ENCODE measurements around the gene DELE1.

DELE1 gene, protein sequence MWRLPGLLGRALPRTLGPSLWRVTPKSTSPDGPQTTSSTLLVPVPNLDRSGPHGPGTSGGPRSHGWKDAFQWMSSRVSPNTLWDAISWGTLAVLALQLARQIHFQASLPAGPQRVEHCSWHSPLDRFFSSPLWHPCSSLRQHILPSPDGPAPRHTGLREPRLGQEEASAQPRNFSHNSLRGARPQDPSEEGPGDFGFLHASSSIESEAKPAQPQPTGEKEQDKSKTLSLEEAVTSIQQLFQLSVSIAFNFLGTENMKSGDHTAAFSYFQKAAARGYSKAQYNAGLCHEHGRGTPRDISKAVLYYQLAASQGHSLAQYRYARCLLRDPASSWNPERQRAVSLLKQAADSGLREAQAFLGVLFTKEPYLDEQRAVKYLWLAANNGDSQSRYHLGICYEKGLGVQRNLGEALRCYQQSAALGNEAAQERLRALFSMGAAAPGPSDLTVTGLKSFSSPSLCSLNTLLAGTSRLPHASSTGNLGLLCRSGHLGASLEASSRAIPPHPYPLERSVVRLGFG

DNA sequence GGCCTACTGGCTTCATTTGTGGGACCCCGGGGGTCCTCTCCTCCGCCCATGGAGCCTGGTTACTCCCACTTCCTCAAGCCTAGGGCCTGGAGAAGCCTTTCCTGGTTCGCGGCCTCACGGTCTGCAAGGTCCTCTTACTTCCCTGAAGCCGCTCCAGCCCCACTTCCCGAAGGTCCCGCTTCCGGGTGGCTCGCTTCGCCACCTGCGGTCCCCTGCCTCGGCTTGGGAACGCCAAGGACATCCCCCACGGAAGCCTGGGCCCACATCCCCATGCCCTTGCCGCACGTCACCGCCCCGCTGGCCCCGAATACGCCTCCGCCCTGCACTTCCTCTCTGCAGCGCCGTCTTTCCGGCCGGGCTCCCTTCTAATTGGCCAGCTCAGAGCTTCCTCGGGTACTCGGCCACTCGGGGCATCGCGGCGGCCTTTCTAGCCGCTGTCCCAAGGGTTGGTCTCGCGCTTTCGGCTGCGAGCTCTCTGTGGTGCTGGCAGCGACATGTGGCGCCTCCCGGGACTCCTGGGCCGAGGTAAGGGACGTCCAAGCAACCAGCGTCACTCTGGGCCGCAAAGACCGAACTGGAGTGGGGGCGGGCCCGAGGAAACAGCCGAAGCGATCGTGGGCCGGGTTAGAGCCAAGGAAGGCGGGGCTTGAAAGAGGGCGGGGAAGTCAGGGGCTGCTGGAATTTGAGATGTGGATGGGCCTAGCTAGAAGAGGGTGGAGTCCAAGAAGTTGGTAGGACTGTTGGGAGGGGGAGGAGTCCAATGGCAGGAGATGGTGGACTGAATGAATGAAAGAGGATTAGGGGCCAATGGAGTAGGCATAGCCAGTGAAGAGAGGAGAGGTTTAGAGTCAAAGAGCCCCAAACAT, at the start of gene DELE1:
Gene DELE1 (plus strand): TSS at position 424 of the 866 bp plus-strand sequence. CDS start 71 bp downstream, at position 495.
- DNase-seq (ENCODE audit: low read depth), result peak; percentile 90

DNA sequence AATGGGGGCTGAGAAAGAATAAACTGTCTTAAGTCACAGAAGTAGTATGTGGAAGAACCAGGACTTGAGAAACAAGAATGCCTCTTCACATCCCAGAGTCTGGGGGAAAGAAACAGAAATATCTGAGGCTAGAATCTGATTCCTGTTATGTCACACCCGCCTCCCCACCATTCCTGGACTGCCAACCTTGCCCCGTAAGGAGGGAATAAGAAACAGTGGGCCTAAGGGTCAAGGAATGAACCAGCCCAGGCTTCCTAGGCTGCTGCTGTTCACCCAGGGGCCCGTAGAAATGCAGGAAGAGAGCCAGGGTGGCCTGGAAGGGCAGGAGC, 49.8 kb upstream of the DELE1 start:
- DNase-seq (ENCODE audit: low read depth), result no peak

DNA sequence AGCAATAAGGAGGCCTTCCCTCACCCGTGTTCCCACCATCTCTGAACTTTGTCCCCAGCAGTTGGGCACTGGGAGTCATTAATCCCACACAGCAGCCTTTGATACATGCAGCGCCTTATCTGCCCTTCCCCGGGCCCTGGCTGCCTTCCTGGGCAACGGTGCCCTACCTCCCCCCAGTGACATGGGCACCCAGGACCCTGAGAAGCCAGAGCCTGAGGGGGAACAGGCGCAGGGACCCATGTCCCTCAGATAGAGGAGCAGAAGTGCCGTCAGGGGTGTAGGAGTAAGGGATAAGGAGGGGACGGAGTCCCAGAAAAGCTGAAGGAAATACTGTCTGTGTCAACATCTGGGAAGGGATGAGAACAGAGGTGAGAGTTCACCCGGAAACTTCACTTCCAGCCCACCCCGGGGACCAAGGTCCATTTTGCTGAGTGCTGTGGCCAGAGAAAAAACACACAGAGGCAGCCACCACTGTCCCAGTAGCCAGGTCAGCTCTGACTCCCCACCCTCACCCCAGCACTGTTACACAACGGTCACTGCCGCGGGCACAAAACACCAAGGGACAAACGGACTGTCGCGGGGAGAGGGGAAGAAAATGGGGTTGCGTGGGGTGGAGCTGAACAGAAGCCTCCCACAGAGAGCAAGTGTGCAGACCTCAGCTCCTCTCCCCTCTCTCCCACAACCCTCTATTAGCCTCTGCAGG, 49.3 kb upstream of the DELE1 start:
- DNase-seq (ENCODE audit: low read depth), result no peak

DNA sequence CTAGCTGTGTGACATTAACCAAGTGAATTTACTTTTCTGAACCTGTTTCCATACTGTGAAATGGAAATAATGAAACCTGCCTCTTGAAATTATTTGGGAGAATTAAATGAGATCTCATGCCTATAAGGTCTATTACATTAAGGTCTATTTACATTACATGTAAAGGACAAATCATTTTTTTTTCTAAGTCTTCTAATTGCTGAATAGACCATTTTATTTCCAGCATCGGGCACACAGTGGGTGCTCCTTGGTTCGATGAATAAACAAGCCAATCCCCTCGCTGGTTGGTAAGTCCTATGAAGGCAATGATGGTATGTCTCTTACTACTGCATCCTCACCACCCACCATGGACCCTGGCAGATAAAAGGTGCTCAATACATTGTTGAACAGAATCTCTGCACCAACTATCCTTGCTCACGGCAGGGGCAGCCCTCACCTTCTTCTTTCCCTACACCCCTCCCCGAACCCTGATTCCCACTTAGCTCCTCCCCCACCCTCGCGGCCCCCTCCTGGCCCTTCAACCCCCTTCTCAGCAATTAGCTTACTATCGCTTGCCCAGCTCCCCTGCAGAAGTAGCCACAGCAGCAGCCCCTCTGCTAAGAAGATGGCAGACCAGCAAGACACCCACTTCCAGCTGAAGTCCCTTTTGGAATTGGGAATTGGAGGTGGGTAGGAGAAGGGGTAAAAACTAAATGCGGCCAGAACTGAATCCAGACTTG, 48.5 kb upstream of the DELE1 start:
- DNase-seq (ENCODE audit: low read depth), result no peak

DNA sequence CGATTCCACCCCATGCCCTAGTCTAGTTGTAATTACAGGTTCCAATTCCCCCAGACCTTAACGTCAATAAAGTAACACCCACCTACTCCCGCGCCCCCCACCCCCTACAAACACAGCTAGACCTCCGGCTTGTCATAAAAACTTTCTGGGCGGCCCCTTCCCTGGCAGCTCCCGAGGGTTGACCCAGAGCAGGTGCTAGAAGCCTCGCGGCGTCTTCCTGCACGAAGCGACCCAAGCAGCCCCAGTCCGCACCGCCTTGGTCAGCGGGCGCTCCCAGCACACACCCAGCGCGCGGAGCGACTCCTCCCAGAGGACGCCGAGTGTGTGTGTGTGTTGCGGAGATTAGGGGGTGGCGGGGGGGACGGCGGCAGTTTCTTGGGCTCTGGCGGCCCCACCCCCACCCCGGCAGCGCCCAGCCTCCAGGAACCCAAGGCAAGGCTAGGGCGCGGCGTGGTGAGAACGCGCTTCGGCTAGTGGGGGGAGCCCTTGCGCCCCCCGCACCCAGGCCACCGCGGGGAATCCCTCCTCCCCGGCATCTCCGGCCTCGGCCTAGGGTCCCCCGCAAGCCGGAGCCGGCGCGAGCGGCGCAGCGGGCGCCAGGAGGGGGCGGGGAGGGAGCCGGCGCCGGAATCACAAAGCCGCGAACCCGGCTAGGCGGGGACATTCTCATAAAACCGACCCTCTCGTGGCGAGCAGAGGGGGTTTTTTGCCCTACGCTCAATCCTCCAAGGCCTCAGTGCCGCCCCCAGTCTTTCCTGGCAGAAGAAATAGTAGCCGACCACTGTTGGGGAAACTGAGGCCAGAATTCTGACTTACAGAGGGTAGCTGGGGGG, 47.7 kb upstream of the DELE1 start:
- no peak for DNase-seq (ENCODE audit: low read depth)

DNA sequence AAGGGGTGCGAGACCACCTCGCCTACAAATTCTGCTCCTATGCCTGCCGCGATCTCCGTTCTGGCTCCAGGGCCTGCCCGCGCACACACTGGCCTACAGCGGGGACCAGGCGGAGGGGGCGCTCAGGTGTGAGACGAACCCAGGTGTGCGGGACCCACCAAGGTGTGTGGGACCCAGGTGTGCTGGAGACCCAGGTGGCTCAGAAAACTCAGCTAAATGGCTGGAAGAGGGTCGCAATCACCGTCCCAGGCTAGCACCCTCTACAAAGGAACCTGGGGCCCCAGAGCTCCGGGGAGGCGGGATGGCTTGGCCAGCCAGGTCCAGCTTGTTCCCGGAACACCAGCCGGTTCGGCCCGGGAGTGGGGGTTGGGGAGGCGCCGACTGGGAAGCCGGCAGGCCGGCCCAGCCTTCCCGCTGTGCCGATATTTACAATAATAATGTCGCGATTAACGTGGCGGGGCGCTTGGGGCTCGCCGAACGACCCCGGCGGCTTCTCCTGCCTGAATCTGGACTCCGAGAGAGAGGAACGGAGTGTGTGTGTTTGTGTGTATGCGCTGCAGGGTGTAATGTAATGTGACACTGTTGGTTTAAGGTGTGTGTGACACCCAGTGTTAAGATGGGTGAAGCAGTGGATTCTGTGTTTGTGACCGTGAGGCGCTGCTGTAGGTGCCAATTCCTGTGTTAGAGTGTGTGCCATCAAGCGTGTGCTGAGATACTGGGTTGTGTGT, 46.9 kb upstream of the DELE1 start:
- no peak for DNase-seq (ENCODE audit: low read depth)

DNA sequence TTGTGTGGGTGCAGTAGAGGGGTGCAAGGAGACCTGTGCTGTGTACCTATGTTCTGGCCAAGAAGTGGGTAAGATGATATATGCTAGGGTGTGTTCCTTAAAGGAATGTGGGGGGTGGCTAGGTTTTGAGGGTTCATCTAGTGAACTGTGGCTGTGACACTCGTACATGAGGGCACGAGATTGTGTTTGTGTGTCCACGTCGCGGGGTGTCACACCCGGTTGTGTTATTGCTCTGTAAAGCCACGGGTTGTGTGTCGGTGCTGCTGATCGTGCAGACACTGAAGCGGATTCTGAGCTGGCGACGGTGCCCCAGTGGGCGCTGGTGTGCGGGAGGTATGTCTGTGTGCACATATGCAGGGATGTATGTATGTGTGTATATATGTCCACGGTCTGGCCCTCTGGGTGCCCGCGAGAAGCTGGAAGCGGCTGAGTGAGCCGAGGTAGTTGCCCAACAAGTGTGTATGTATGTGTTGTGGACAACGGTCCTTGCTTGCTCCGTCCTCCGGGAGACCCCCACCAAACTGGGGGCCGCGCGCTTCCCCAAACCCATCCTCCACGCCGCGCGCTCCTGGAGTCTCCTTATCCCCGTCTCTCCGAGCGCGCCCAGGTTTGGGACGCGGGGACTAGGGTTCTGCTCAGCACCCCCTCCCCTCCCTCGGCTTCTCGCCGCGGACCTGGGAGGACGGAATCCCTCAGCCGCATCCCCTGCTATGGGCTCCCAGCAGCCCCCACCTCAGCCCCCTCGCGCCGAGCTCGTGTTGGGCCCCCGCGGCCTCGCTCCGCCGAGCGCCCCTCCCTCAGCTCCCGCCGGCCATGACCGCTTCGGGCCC, 46.1 kb upstream of the DELE1 start:
- DNase-seq (ENCODE audit: low read depth), result no peak

DNA sequence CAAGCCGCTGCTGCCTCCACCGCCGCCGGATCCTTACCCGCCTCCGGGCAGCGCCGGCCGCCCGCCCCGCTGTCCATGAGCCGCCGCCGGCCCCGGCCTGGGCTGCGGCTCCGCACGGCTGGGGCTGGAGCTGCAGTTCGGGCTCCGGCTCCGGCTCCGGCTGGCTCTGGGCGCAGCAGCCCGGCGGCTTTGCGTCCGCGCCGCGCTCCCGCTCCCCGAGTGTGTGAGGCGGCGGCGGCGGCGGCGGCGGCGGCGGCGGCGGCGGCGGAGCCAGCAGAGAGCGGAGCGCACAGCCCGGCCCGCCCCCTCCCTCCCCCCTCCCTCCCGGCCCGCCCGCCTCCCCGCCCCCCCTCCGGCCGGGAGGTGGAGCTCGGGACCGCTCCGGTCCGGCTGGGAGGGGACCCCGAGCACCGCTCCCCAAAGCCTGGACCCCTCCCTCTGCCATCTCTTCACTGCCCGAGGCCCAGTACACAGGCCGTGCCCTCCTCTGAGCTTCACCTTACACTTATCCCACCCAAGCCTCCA, 45.4 kb upstream of the DELE1 start, which contains the start of gene PCDH1:
Gene PCDH1 (minus strand): TSS at position 225 of the 525 bp plus-strand sequence. CDS start 148 bp downstream, at position 77.
- no peak for DNase-seq (ENCODE audit: low read depth)

DNA sequence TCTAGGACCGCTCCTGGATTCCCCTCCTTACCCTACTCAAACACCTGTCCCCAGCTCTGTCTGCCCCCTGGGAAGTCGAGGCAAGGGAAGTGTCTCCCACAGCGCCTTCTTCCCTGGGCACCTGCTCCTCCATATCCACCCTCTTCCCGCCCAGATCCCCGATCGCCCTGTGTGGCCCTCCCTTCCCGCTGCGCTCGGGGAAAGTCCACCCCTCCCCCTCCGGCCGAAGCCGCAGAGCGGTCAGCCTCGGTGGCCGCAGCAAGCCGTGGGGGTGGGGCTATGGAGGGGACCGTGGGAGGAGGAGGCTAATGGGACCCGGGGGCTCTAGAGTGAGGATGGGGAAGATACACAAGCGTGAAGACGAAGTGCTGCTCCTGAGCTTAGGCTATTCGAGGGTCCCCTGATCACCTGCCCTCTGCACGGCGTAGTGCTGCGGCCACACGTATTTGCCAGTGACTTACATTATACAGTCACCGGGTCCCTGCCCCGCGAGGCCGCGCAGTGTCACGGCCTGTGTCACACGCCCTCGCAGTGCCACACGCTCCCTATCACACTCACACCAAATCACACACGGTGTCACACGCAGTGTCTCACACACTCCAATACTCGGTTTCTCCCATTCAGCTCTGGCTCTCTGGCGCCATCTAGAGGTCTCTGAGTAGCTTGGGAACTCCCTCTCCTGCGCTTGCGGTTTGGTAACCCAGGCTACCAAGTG, 44.8 kb upstream of the DELE1 start:
- peak; percentile 85 for DNase-seq (ENCODE audit: low read depth)

DNA sequence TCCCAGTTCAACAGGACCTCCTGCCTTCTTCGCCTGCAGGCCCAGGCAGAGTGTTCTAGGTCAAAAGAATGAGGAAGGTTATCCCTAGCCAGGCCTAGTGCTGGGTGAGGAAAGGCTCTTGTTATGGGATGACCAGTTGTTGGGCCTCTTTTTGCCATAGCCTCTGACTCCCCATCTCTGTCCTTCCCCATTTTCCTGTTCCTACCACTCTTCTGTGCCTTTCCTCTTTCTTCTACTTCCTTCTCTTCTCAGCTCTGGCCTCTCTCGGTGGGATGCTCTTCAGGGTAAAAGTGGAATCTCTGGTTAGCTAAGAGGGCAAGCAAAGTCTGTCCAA, 44.3 kb upstream of the DELE1 start:
- DNase-seq (ENCODE audit: low read depth), result no peak

DNA sequence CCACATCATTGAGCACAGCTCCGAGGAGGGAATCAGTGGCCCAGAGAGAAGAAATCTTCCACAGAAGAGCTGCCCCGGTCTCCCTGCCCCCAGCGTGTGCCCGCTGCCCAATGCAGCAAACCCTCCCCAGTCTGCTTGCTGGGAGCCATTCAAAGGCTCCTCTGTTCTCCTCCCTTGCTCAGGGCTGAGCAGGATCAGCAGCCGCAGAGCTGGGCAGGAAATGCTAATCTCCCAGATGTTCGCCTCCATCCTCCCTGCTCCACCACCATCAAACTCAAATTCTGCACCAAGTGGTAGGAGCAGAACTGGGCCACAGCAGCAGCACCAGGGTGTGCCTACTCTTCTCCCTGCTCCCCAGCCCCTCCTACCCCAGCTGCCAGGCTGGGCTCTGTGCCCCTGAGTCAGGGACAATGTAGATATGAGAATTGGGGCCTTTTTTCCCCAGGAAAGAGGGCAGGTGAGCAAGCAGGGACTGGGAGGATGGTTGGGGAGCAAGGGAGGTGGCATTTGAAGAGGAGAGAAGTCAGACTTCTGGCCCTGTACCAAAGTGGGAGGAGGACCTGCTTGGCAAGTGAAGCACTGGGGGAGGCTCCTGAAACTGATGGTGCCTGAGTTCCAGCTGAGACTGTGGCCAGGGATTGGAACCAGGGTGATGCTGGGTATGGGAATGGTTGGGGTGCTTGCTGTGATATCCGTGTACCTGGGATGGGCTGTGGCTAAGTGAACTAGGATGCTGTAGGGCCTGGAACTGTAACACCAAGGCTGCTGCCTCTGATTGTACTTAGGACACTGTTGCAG, 43.5 kb upstream of the DELE1 start:
- DNase-seq (ENCODE audit: low read depth), result no peak

DNA sequence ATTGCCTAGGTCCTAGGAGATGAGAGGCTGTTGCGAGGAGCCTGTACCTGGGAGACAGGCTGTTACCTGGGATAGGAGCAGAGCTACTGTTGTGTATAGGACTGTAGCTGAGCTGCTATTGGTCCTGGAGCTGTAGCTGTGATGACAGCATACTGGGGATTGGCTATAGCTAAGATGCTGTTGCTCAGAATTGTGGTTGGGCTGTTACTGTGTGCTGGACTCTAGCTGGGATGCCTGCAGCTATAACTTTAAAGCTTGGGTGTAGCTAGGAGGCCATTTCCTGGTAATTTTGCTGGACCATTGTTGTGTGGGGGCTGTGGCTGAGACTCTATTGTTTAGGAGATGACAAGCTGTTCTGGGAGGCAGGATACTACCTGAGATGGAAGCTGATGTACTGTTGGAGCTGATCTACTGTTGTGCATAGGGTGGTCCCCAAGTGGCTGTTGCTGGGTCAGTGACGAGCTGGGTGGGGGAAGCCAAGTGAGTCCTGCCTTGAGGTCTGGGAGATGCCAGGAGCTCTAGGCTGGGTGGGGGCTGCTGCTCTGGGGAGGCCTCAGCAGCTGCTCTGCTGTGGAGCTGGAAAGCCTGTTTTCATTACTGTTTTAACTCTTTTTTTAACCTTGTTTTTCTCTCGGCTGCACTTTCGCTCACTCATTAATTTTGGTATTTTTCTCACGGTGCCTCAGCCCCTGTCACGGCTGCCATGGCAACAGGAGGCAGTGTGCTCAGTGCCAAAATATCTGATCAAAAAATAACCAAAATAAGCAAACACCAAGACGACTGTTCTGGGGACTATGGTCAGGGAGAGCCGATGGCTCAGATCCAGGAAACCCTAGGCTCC, 42.5 kb upstream of the DELE1 start:
- no peak for DNase-seq (ENCODE audit: low read depth)

DNA sequence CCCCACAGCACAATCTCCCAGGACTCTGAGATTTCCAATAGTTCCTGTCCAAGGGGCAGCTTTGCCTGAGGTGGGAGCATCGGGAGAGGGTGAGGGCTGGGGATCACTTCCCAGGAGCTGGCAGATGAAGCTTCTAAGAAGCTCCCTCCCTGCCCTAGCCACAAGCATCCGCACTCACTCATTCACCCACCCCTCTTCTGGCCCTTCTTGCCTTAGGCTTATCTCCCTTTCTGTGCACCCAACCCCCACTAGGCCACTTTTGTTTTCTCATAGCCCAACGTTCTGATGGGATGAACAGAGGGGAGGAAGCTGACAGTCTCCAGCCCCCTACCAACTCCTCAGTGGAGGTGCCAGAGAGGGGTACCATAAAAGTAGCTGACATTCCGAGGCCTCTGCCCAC, 41.8 kb upstream of the DELE1 start:
- no peak for DNase-seq (ENCODE audit: low read depth)

DNA sequence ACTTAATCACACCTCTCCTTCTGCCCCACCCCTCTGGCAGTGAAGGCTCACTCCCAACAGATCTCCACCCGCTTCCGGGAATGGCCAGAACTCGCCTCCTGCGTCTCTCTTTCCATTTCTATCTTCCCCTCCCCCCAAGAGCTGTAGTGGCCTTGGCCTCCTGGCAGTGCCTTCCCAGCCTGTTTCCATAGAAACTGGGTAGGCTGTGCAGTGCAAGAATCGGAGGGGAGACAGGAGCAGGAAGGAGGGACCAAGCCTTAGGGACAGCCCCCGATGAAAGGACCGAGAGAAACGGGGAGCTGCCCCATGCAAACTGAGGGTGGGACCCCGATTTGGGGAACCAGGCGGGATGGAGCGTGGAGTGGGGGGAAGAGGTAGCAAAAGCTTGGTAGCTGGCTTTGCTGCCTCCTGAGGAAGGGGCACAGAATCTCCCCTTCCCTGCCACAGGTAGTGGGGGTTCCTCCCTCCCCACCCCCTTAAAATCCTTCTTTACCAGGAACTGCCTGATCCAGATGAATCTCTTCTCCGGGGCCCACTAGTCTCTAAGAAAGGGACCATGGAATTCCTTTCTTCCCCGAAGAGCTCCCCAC, 41.0 kb upstream of the DELE1 start:
- no peak for DNase-seq (ENCODE audit: low read depth)

DNA sequence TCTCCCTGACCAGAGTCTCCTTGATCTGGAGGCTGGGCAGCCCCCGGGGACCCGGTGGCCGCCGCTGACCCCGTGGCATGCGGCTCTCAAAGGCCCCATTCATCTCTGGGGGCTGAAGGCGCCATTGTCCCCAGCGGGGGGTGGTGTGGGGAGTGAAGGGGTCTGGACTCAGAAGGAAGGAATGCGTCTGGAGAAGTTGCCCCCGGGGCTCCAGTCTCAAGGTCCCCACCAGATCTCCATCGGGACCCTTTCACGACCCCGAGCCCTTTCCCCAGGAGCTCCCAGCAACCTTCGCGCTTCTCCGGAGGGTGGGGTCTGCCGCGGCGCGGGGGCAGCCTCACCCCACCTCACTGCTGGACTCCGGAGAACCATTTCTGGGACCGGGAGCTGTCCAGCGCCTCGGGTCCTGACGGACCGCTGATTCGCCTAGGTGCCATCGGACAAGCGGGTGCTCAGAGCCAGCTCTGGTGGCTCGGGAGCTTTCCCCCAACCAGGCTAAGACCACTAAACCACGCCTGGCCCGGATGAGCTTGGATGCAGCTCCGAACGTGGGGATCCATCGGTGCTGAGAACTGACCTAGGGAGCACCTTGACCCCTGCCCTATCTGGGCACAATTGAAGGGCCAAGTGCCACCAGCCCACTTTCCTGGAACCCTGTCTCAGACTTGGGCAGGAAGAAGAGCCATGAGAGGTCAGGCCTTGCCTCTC, 40.3 kb upstream of the DELE1 start:
- DNase-seq (ENCODE audit: low read depth), result no peak

All from stimulated activated CD8-positive, alpha-beta memory T cell treated with anti-CD3 and anti-CD28 coated beads, Interleukin-12 subunit alpha, Interleukin-12 subunit beta, amount 100 ng/mL, for 1 hour (primary cell).